Activated naive CD4-positive, alpha-beta T cell treated with anti-CD3 and anti-CD28 coated beads for 36 hours (primary cell): ENCODE results near the gene TOR2A. TPM values are rescaled to one million over a fixed set of nuclear protein-coding genes. Genes with fewer than 3 reads are reported as not detected.

Experiments
- CTCF ChIA-PET: fragments of 350-600 bp; sonication (Branson Sonifier 250); formaldehyde crosslinking; loops from one replicate; lab custom pipeline; 2021; ENCODE audit warnings: antibody characterized with exemption; lab: Charles Lee
- DNase-seq: peaks from one replicate; pipeline ENCODE4 v3.0.0-alpha.2; 2020
- H3K27ac Mint-ChIP-seq: one replicate; pipeline ENCODE4 v1.8.0; 2021; ENCODE audit warnings: mild to moderate bottlenecking, mixed read lengths
- H3K27me3 Mint-ChIP-seq: one replicate; pipeline ENCODE4 v1.8.0; 2021; ENCODE audit warnings: low read depth, mixed read lengths
- H3K36me3 Mint-ChIP-seq: one replicate; pipeline ENCODE4 v1.8.0; 2021; ENCODE audit warnings: low read depth, mixed read lengths
- H3K4me1 Mint-ChIP-seq: one replicate; pipeline ENCODE4 v1.8.0; 2021; ENCODE audit warnings: low read depth, mixed read lengths
- H3K4me3 Mint-ChIP-seq: one replicate; pipeline ENCODE4 v1.8.0; 2021; ENCODE audit warnings: mild to moderate bottlenecking, moderate library complexity, mixed read lengths
- H3K9me3 Mint-ChIP-seq: one replicate; pipeline ENCODE4 v1.8.0; 2021; ENCODE audit warnings: mixed read lengths
- intact Hi-C: fragments of 100-400 bp; cut with micrococcal nuclease; formaldehyde crosslinking; loops from one replicate; pipeline ENCODE4 v1.15.1; 2023
- total RNA-seq, 2 experiments: library from RNA; stranded (reverse); gene quantifications; one replicate each; pipeline ENCODE4 v1.2.3, GENCODE V29; 2021

TOR2A gene
- total RNA-seq, 2 experiments from 2014 or later, result 11.8 to 12.7 TPM

- CTCF ChIA-PET, result no interaction called here
- H3K27me3 Mint-ChIP-seq, result no peaks in the 10 kb centered on the region
- DNase-seq, result no peak
- H3K4me1 Mint-ChIP-seq, result no peaks in the 10 kb centered on the region
- intact Hi-C loops, result no loop called here
- no peaks in the 10 kb centered on the region for H3K9me3 Mint-ChIP-seq
- H3K27ac Mint-ChIP-seq, result no peak overlapping the region
- H3K4me3 Mint-ChIP-seq, result no peak overlapping the region
- no peaks in the 10 kb centered on the region for H3K36me3 Mint-ChIP-seq
Measured at GRCh38 chr9:127686461-127687393, 48.4 kb downstream of the TOR2A start.

- CTCF ChIA-PET, result interaction anchor here (1.5 to 1.6 kb wide), 2 partner anchors 50 to 95 kb away, joined by 5 read pairs; no protein-coding TSS in a partner anchor
- H3K36me3 Mint-ChIP-seq, result no peaks in the 10 kb centered on the region
- no peak overlapping the region for H3K4me3 Mint-ChIP-seq
- intact Hi-C loops, result no loop called here
- DNase-seq, result no peak
- H3K27me3 Mint-ChIP-seq, result no peaks in the 10 kb centered on the region
- H3K9me3 Mint-ChIP-seq, result no peaks in the 10 kb centered on the region
- no peak overlapping the region for H3K27ac Mint-ChIP-seq
- H3K4me1 Mint-ChIP-seq, result no peaks in the 10 kb centered on the region
Measured at GRCh38 chr9:127684576-127684975, 50.5 kb downstream of the TOR2A start.

GRCh38 chr9:127683723-127684122, 51.4 kb downstream of the TOR2A start:
- Mint-ChIP-seq H3K36me3 (no peaks in the 10 kb centered on the region), H3K9me3 (no peaks in the 10 kb centered on the region), H3K4me1 (no peaks in the 10 kb centered on the region), H3K27me3 (no peaks in the 10 kb centered on the region), H3K4me3 (no peak overlapping the region), H3K27ac (no peak overlapping the region)
- intact Hi-C loops, result no loop called here
- CTCF ChIA-PET, result interaction anchor here (1.5 to 1.6 kb wide), 2 partner anchors 51 to 94 kb away, joined by 5 read pairs; no protein-coding TSS in a partner anchor
- DNase-seq, result no peak

GRCh38 chr9:127682351-127683136, 52.5 kb downstream of the TOR2A start:
- no peaks in the 10 kb centered on the region for H3K9me3 Mint-ChIP-seq
- H3K27me3 Mint-ChIP-seq, result no peaks in the 10 kb centered on the region
- no peak overlapping the region for H3K27ac Mint-ChIP-seq
- intact Hi-C loops, result no loop called here
- H3K4me1 Mint-ChIP-seq, result no peaks in the 10 kb centered on the region
- DNase-seq, result no peak
- CTCF ChIA-PET, result no interaction called here
- H3K4me3 Mint-ChIP-seq, result no peak overlapping the region
- no peaks in the 10 kb centered on the region for H3K36me3 Mint-ChIP-seq

Other genes with a start within 250 kb of the TOR2A start
- gene STXBP1, start 123.0 kb downstream of the TOR2A start, total RNA-seq, result 10 to 100 TPM; 17.4 to 17.8 TPM
- gene CFAP157, start 28.3 kb downstream of the TOR2A start, total RNA-seq, result under 1 TPM in 1 of 2 experiments, not detected in 1; 0.07 TPM
- gene PTRH1, start 19.6 kb downstream of the TOR2A start, total RNA-seq, result 10 to 100 TPM; 23.3 to 24.1 TPM
- under 1 TPM; 0.50 to 0.79 TPM for gene TTC16, start 19.2 kb downstream of the TOR2A start, total RNA-seq
- 10 to 100 TPM; 27.2 to 27.3 TPM for gene SH2D3C, start 43.4 kb upstream of the TOR2A start, total RNA-seq
- gene CDK9, start 50.7 kb upstream of the TOR2A start, total RNA-seq, result 10 to 100 TPM; 64.6 to 73.6 TPM
- gene FPGS, start 67.6 kb upstream of the TOR2A start, total RNA-seq, result 10 to 100 TPM; 67.8 to 73.0 TPM
- gene ENG, start 119.4 kb upstream of the TOR2A start, total RNA-seq, result 10 to 100 TPM; 10.5 to 11.6 TPM
- gene AK1, start 142.4 kb upstream of the TOR2A start, total RNA-seq, result 10 to 100 TPM; 11.8 to 11.9 TPM
- gene ST6GALNAC6, start 164.3 kb upstream of the TOR2A start, total RNA-seq, result 10 to 100 TPM; 28.7 to 29.1 TPM
- 10 to 100 TPM; 22.3 to 24.6 TPM for gene ST6GALNAC4, start 181.7 kb upstream of the TOR2A start, total RNA-seq
- 1 to 10 TPM; 1.1 to 1.8 TPM for gene PIP5KL1, start 195.5 kb upstream of the TOR2A start, total RNA-seq
- 10 to 100 TPM; 41.6 to 43.4 TPM for gene DPM2, start 202.6 kb upstream of the TOR2A start, total RNA-seq
- gene EEIG1, start 245.7 kb upstream of the TOR2A start, total RNA-seq, result 10 to 100 TPM; 61.0 to 70.8 TPM